GM12875 (cell line): ENCODE results near the gene UBAC2.

Source experiments
- H3K4me3 ChIP-seq: one replicate; pipeline ENCODE4 v1.5.1; 2011; ENCODE audit warnings: low read depth, low read length, control low read depth
- TF ChIP-seq, protein P1 (sequence below): IDR thresholded peaks from 2 replicates; pipeline ENCODE4 v1.5.1; 2011; ENCODE audit warnings: low read depth, mild to moderate bottlenecking, control low read depth, inconsistent platforms, low read length, moderate library complexity, borderline replicate concordance; ENCODE audit not compliant: insufficient read depth

UBAC2 gene

DNA sequence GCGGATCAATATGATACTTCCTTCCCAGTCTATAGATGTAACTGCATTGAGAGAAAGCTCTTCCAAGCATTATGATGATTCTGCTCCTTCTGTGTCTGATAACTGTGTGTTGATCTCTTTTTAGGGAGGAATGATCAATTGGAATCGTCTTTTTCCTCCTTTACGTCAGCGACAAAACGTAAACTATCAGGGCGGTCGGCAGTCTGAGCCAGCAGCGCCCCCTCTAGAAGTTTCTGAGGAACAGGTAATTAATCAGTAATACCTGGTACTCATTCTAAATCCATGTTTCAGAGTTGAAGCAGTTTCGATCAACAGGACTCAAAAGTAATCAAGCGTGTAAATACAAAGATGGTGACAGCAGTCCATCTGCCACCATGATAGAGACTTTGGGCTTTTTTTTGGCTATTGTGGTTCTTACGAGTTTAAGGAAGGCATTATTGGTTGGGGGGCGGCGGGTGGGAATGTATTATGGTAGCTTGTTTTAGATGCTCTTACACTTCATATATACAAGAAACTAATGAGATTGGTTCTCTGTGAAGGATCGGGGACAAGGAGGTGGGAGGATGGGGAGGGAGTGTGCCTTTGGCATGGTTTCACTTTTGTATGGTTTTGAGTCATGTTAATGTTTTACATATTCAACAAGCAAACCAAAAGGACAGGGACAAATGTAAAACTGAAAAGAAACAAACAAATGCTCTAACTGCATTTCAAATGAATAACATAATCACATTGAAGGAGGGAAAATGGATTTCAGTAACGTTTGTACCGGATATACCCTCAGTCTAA lies 167.2 kb downstream of the UBAC2 start:
- TF ChIP-seq, protein P1, sequence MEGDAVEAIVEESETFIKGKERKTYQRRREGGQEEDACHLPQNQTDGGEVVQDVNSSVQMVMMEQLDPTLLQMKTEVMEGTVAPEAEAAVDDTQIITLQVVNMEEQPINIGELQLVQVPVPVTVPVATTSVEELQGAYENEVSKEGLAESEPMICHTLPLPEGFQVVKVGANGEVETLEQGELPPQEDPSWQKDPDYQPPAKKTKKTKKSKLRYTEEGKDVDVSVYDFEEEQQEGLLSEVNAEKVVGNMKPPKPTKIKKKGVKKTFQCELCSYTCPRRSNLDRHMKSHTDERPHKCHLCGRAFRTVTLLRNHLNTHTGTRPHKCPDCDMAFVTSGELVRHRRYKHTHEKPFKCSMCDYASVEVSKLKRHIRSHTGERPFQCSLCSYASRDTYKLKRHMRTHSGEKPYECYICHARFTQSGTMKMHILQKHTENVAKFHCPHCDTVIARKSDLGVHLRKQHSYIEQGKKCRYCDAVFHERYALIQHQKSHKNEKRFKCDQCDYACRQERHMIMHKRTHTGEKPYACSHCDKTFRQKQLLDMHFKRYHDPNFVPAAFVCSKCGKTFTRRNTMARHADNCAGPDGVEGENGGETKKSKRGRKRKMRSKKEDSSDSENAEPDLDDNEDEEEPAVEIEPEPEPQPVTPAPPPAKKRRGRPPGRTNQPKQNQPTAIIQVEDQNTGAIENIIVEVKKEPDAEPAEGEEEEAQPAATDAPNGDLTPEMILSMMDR, result no peak
- no peak overlapping the region for H3K4me3 ChIP-seq

DNA sequence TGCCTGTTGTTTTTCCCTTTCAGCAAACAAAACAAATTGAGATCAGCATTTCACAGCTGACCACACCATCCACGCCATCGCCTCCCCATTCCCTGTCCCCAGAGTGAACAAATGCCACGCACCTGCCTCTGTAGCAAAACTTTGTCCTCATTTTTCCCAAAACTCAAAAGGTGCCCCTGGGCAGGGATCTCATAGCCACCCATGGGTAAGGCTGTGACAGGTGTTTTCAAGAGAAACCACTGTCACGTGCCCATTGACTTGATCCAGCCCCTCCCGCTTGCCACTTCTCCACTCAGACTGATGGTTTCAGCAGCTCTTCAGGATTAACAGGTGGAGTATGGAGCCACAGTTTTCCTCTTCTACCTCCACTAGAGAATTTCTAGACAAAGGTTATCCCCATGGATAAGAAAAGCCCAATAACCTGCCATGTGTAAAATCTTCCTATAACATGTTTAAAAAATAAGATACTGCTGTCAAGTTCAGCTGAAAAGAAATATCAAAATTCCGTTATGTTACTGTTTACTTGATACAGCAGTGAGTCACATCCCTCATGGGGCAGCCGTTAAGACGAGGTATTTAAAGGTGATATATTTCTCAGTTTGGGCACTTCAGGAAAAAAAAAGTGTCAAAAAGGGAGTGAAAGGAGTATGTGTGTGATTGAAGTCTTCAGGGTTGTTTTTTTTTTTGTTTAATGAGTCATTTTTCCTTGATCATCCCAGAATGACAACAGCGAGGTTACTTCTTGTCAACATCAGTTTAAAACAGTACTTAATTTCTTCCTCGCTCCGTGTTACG lies 170.0 kb downstream of the UBAC2 start:
- TF ChIP-seq, protein P1, result no peak
- no peak overlapping the region for H3K4me3 ChIP-seq

DNA sequence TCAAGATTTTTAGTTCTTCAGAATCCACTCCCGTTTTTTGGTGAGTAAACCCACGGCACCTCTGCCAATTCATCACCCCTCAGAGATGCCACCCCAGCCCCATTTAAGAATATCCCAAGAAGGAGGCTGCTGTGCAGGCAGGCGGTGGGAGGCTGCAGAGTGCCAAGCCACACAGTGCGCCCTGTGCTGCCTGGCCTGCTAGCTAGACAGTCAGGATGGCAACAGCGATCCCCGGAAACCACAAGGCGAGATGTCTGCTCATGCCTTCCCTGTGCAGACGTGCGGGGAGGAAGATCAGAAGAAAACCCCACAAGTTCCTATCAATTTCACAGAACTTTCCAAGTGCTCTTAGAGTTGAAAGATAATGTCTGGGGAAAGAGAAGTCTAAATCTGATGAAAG lies 171.3 kb downstream of the UBAC2 start:
- TF ChIP-seq, protein P1, result no peak
- H3K4me3 ChIP-seq, result no peak overlapping the region

DNA sequence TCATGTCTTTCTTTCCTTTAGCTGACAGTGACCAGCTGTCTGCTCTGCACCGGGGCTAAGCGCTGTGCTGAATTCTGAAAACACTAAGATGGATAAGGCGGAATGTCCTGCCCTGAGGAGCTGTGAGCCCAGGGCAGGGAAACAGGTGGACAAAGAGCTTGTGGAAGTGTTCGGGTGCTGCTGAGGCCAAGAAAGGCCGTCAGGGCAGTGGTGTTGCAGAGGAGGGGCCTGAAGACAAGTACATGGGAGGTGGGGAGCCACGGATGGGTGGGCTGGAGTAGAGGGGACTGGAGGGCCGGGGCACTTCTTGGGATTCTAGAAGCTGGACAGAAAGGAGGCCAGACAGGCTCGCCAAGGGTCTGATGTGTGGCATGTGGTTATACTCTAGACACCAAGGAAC lies 172.8 kb downstream of the UBAC2 start:
- TF ChIP-seq, protein P1, result no peak
- no peak overlapping the region for H3K4me3 ChIP-seq

DNA sequence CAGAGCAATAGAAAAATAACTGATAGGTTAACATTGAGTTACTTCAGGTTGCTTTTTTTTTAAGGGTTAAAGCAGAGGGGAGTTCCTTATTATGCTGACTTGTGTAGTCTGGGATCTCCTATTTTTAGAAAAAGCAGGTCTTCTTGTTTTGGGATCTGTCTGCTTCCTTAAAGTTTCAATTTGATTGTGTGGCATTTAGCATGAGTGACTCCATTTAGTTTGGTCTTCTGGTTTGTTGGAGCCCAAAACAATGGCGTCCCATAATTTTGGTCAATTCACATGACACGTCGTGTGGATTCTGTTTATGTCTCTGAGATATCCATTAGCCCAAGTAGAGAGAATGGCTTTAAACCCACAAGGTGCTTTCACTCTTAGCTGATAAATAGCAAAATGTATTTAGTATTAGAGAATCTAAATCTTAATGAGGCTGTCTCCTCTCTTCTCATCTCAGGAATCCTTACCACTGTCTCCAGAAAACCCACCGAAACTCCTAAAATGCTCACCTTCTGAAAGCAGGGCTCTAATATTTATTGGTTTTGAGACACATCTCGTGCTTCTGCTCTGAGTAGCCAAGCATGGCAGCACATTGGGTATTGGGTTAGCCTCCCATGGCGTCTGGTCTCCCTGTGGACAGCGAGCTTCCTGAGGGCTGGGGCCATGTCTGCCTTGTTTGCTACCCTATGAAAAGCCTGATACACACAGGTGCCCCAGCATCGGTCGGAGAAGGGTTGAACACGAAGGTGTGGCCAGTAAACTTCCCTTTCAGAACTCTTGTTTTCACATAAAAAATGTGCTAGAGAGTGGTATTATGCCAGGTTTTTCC lies 173.7 kb downstream of the UBAC2 start:
- no peak overlapping the region for H3K4me3 ChIP-seq

DNA sequence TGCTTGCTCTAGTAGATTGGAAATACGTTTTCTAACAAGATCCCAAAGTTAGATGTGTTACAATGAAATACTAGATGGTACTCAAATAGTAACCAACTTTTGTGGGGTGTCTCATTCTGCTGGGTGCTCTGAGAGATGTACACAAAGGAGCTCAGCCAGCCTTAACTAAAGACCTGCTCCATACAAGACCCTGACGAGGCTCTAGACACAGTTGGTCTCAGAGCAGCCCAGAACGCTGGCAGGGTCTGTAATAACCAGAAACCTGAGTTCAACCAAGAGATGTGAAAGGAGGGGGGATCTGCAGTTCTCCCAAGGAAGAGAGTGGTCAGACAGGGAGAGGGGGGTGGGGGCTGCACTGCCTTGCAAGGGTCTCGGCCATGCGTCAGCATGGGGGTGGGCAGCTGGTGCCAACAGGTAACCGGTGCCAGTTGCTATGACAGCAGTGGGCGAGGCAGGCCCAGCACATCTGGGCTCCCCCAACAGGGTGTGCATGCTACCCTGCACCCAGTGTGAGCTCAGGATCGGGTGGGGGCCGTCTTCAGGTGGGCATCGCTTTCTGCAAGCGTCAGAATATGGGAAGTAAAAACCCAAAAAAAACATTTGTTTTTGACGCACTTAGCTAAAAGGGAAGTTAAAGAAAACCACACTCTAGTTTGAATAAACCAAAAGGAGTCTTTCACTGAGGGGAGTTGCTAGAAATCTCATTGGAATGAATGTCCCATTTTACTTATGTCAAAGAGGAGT lies 174.5 kb downstream of the UBAC2 start:
- TF ChIP-seq, protein P1, result no peak
- H3K4me3 ChIP-seq, result no peak overlapping the region

More for the DNA sequence above, 173.7 kb downstream of the UBAC2 start:
- TF ChIP-seq, protein P1, result no peak
